GM12892 (cell line): ENCODE results near the gene LOXL3.
"Not testable (repeated sequence)": the region's sequence is repeated elsewhere in the genome, so short reads cannot be mapped to it uniquely, and the experiment has no call there.

Source experiments
- POLR2A ChIP-seq: IDR thresholded peaks from 2 replicates; pipeline ENCODE4 v1.6.1; 2011; ENCODE audit warnings: low read depth, low read length, control low read depth
- TAF1 ChIP-seq: IDR thresholded peaks from 2 replicates; pipeline ENCODE4 v1.6.1; 2011; ENCODE audit warnings: low read depth, mild to moderate bottlenecking, control low read depth, low read length, borderline replicate concordance

DNA sequence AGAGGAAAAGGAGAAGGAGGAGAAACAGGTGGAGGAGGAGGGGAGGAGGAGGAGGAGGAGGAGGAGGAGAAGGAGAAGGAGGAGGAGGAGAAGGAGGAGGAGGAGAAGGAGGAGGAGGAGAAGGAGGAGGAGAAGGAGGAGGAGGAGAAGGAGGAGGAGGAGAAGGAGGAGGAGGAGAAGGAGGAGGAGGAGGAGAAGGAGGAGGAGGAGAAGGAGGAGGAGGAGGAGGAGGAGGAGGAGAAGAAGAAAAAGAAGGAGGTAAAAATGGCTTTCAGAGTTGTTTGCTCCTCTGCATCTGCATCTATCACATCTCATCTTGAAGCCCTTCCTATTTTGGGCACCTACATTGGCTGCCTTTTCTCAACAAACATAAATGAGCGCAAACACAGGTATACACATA is 7.3 kb upstream of the LOXL3 start:
- TF ChIP-seq POLR2A, TAF1: not testable (repeated sequence)
